ENCODE measurements around the gene PRSS22.

- TF ChIP-seq POLR2A (IDR thresholded peaks at IDR 0.05; ENCODE audit: low read length) (no peak), GATA1 (IDR thresholded peaks at IDR 0.05; ENCODE audit: low read depth, low read length) (no peak)
These were observed 24.2 kb downstream of the PRSS22 start for GRCh38 chr16:2833776-2834175.
